H9 (cell line): ENCODE results near the gene CDH4. TPM values are rescaled to one million over a fixed set of nuclear protein-coding genes. Genes with fewer than 3 reads are reported as not detected.

Experiments
- DNase-seq: peaks from one replicate; pipeline ENCODE4 v3.0.0-alpha.2; 2017
- H2AFZ ChIP-seq: one replicate; pipeline ENCODE4 v1.6.1; 2013; ENCODE audit warnings: mild to moderate bottlenecking, low read length, control low read depth, moderate library complexity
- H2AK5ac ChIP-seq: 2 replicates; pipeline ENCODE4 v1.6.1; 2013; ENCODE audit warnings: low read length, control low read depth, mixed read lengths; ENCODE audit not compliant: insufficient read length
- H2BK120ac ChIP-seq: one replicate; pipeline ENCODE4 v1.6.1; 2013; ENCODE audit warnings: low read depth, mild to moderate bottlenecking, low read length, control low read depth, inconsistent platforms; ENCODE audit not compliant: poor library complexity, severe bottlenecking
- H2BK12ac ChIP-seq: 2 replicates; pipeline ENCODE4 v1.6.1; 2013; ENCODE audit warnings: low read length, control low read depth, mixed read lengths, low read depth; ENCODE audit not compliant: insufficient read length
- H2BK15ac ChIP-seq: 2 replicates; pipeline ENCODE4 v1.6.1; 2013; ENCODE audit warnings: low read depth, low read length, control low read depth
- H2BK20ac ChIP-seq: one replicate; pipeline ENCODE4 v1.6.1; 2013; ENCODE audit warnings: low read depth, mild to moderate bottlenecking, low read length, control low read depth, inconsistent platforms; ENCODE audit not compliant: poor library complexity, severe bottlenecking
- H2BK5ac ChIP-seq: 2 replicates; pipeline ENCODE4 v1.6.1; 2013; ENCODE audit warnings: low read length, control low read depth, mixed read lengths; ENCODE audit not compliant: insufficient read length
- H3K14ac ChIP-seq: 2 replicates; pipeline ENCODE4 v1.6.1; 2013; ENCODE audit warnings: low read length, control low read depth; ENCODE audit not compliant: insufficient read depth
- H3K18ac ChIP-seq: 2 replicates; pipeline ENCODE4 v1.6.1; 2013; ENCODE audit warnings: low read depth, mild to moderate bottlenecking, mixed read lengths, low read length, control low read depth; ENCODE audit not compliant: insufficient read length
- H3K23ac ChIP-seq: 2 replicates; pipeline ENCODE4 v1.6.1; 2013; ENCODE audit warnings: low read length, control low read depth, mixed read lengths, low read depth; ENCODE audit not compliant: insufficient read length
- H3K23me2 ChIP-seq: 2 replicates; pipeline ENCODE4 v1.6.1; 2013; ENCODE audit warnings: low read depth, mild to moderate bottlenecking, mixed read lengths, low read length, control low read depth; ENCODE audit not compliant: insufficient read length, poor library complexity, severe bottlenecking
- H3K27ac ChIP-seq: 2 replicates; pipeline ENCODE4 v1.5.1; 2013; ENCODE audit warnings: low read length, control low read depth, mixed read lengths, low read depth; ENCODE audit not compliant: insufficient read length
- H3K27me3 ChIP-seq: 2 replicates; pipeline ENCODE4 v1.6.1; 2013; ENCODE audit warnings: low read length, control low read depth, inconsistent platforms; ENCODE audit not compliant: insufficient read depth
- H3K4ac ChIP-seq: 2 replicates; pipeline ENCODE4 v1.6.1; 2013; ENCODE audit warnings: low read depth, mild to moderate bottlenecking, control low read depth, inconsistent platforms, low read length, moderate library complexity
- H3K4me1 ChIP-seq: 2 replicates; pipeline ENCODE4 v1.6.1; 2013; ENCODE audit warnings: low read length, control low read depth, inconsistent platforms; ENCODE audit not compliant: insufficient read depth
- H3K4me2 ChIP-seq: 2 replicates; pipeline ENCODE4 v1.6.1; 2013; ENCODE audit warnings: low read length, control low read depth, mixed read lengths; ENCODE audit not compliant: insufficient read length, insufficient read depth
- H3K56ac ChIP-seq: 2 replicates; pipeline ENCODE4 v1.6.1; 2013; ENCODE audit warnings: low read depth, mild to moderate bottlenecking, mixed read lengths, low read length, control low read depth; ENCODE audit not compliant: insufficient read length
- H3K79me1 ChIP-seq: 2 replicates; pipeline ENCODE4 v1.6.1; 2013; ENCODE audit warnings: low read depth, mild to moderate bottlenecking, moderate library complexity, low read length, control low read depth, inconsistent platforms; ENCODE audit not compliant: insufficient read depth, poor library complexity, severe bottlenecking
- H3K79me2 ChIP-seq: 2 replicates; pipeline ENCODE4 v1.6.1; 2013; ENCODE audit warnings: low read length, control low read depth, inconsistent platforms; ENCODE audit not compliant: insufficient read depth
- H3K9ac ChIP-seq: 2 replicates; pipeline ENCODE4 v1.6.1; 2013; ENCODE audit warnings: low read length, control low read depth, mixed read lengths; ENCODE audit not compliant: insufficient read length; ENCODE audit errors: extremely low read depth
- H3K9me3 ChIP-seq: one replicate; pipeline ENCODE4 v1.6.1; 2013; ENCODE audit warnings: low read depth, low read length, inconsistent platforms; ENCODE audit not compliant: control insufficient read depth
- H3T11ph ChIP-seq: one replicate; pipeline ENCODE4 v1.6.1; 2013; ENCODE audit warnings: mild to moderate bottlenecking, low read length, control low read depth, inconsistent platforms
- H4K20me1 ChIP-seq: one replicate; pipeline ENCODE4 v1.6.1; 2013; ENCODE audit not compliant: control insufficient read depth, insufficient read length, insufficient read depth
- H4K5ac ChIP-seq: 2 replicates; pipeline ENCODE4 v1.6.1; 2013; ENCODE audit warnings: low read depth, mild to moderate bottlenecking, mixed read lengths, low read length, control low read depth; ENCODE audit not compliant: insufficient read length
- H4K8ac ChIP-seq: replicated peaks from 2 replicates; pipeline ENCODE4 v1.6.1; 2013; ENCODE audit warnings: low read length, control low read depth, mixed read lengths, low read depth; ENCODE audit not compliant: insufficient read length
- H4K91ac ChIP-seq: 2 replicates; pipeline ENCODE4 v1.6.1; 2013; ENCODE audit warnings: low read depth, mild to moderate bottlenecking, moderate library complexity, mixed read lengths, low read length, control low read depth; ENCODE audit not compliant: insufficient read length
- H3K27ac Mint-ChIP-seq, 3 experiments: 2 replicates in 2 of 3; 3 replicates in 1 of 3; pipeline ENCODE4 v1.8.0; 2020 to 2021; ENCODE audit warnings: mixed read lengths in 3 of 3, mild to moderate bottlenecking in 1 of 3, moderate library complexity in 1 of 3
- H3K27me3 Mint-ChIP-seq: 2 replicates; pipeline ENCODE4 v1.8.0; 2021; ENCODE audit warnings: low read depth, mild to moderate bottlenecking, moderate library complexity, mixed read lengths
- H3K36me3 Mint-ChIP-seq, 3 experiments: 2 replicates in 2 of 3; 3 replicates in 1 of 3; pipeline ENCODE4 v1.8.0; 2020 to 2021; ENCODE audit warnings: low read depth in 3 of 3, mixed read lengths in 3 of 3; ENCODE audit not compliant: insufficient read depth in 1 of 3
- H3K4me1 Mint-ChIP-seq, 2 experiments: 2 replicates each; pipeline ENCODE4 v1.8.0; 2020; ENCODE audit warnings: mixed read lengths in 2 of 2
- H3K4me3 Mint-ChIP-seq, 2 experiments: 2 replicates in 1 of 2; 3 replicates in 1 of 2; pipeline ENCODE4 v1.8.0; 2020 to 2021; ENCODE audit warnings: mild to moderate bottlenecking in 2 of 2, mixed read lengths in 2 of 2, moderate library complexity in 1 of 2
- H3K9me3 Mint-ChIP-seq, 2 experiments: 2 replicates in 1 of 2; 3 replicates in 1 of 2; pipeline ENCODE4 v1.8.0; 2020; ENCODE audit warnings: mild to moderate bottlenecking in 2 of 2, mixed read lengths in 2 of 2, moderate library complexity in 1 of 2
- WGBS: extraction: QIAGEN DNeasy Blood & Tissue Kit; methylation state at CpG from one replicate; pipeline ENCODE4 v1.1.7; 2013; ENCODE audit warnings: missing lambda C conversion rate, low lambda C conversion rate, mixed read lengths; ENCODE audit not compliant: insufficient read length; ENCODE audit errors: extremely low coverage; 5-methylcytosine and 5-hydroxymethylcytosine counted together
- total RNA-seq: library from RNA; stranded (reverse); gene quantifications from 2 replicates; pipeline ENCODE4 v1.2.1, GENCODE V29; 2021
- TF ChIP-seq, protein P1 (sequence below): fragments of 200-600 bp; sonication (generic); conservative IDR thresholded peaks from 3 replicates; pipeline ENCODE4 v1.8.0; 2021; ENCODE audit warnings: antibody characterized with exemption, mild to moderate bottlenecking

The CDH4 gene
- total RNA-seq, 1 experiment from 2014 or later: 3.0 TPM

GRCh38 chr20:61728786-61729770, 477.0 kb downstream of the CDH4 start:
- H3K23ac ChIP-seq: no peak overlapping the region
- H3K56ac ChIP-seq: no peak overlapping the region
- H2BK5ac ChIP-seq: no peak overlapping the region
- H2BK15ac ChIP-seq: no peak overlapping the region
- H3K27me3 Mint-ChIP-seq: peaks cover 31% of the 10 kb centered on the region
- no peak overlapping the region for H3K18ac ChIP-seq
- H2AFZ ChIP-seq: no peak overlapping the region
- no peak overlapping the region for H3K9ac ChIP-seq
- no peak overlapping the region for H3K4me2 ChIP-seq
- no peaks in the 10 kb centered on the region for H3K23me2 ChIP-seq
- no peak overlapping the region for H4K91ac ChIP-seq
- H3K4me1 Mint-ChIP-seq: peaks cover 6 to 11% of the 10 kb centered on the region in 2 experiments
- DNase-seq: no peak
- H2BK20ac ChIP-seq: no peak overlapping the region
- H2AK5ac ChIP-seq: no peak overlapping the region
- H3K4me3 Mint-ChIP-seq: no peak overlapping the region
- H3K9me3 Mint-ChIP-seq: no peaks in the 10 kb centered on the region; a peak in 1 of 5 replicates
- no peaks in the 10 kb centered on the region for H3K4me1 ChIP-seq
- H4K20me1 ChIP-seq: no peaks in the 10 kb centered on the region
- no peak overlapping the region for H3K27ac ChIP-seq
- no peaks in the 10 kb centered on the region for H3K9me3 ChIP-seq
- no peak overlapping the region for H3T11ph ChIP-seq
- no peak overlapping the region for H3K14ac ChIP-seq
- H3K4ac ChIP-seq: no peak overlapping the region
- H3K79me2 ChIP-seq: no peaks in the 10 kb centered on the region
- no peak overlapping the region for H2BK12ac ChIP-seq
- H3K27ac Mint-ChIP-seq: no peak overlapping the region; a peak in 1 of 7 replicates
- H3K27me3 ChIP-seq: no peaks in the 10 kb centered on the region; the same call in 1 of the 2 replicates
- no peaks in the 10 kb centered on the region; a peak in 1 of 7 replicates for H3K36me3 Mint-ChIP-seq
- H4K5ac ChIP-seq: no peak overlapping the region
- H2BK120ac ChIP-seq: no peak overlapping the region
- H4K8ac ChIP-seq: no peak overlapping the region
- no CpG with 5 or more reads among the region's 28 CpGs for WGBS
- H3K79me1 ChIP-seq: no peaks in the 10 kb centered on the region
- TF ChIP-seq, protein P1, sequence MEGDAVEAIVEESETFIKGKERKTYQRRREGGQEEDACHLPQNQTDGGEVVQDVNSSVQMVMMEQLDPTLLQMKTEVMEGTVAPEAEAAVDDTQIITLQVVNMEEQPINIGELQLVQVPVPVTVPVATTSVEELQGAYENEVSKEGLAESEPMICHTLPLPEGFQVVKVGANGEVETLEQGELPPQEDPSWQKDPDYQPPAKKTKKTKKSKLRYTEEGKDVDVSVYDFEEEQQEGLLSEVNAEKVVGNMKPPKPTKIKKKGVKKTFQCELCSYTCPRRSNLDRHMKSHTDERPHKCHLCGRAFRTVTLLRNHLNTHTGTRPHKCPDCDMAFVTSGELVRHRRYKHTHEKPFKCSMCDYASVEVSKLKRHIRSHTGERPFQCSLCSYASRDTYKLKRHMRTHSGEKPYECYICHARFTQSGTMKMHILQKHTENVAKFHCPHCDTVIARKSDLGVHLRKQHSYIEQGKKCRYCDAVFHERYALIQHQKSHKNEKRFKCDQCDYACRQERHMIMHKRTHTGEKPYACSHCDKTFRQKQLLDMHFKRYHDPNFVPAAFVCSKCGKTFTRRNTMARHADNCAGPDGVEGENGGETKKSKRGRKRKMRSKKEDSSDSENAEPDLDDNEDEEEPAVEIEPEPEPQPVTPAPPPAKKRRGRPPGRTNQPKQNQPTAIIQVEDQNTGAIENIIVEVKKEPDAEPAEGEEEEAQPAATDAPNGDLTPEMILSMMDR: no peak
